Measurements from ENCODE around the gene LRRC8E.

Gene LRRC8E

GRCh38 chr19:7869453-7869909 is 18.8 kb upstream of the LRRC8E start:
- Histone ChIP-seq H3K4ac (ENCODE audit: low read depth, low read length) (no peak overlapping the region), H4K5ac (ENCODE audit: low read length) (no peak overlapping the region), H3K18ac (ENCODE audit: low read length) (no peak overlapping the region), H4K8ac (ENCODE audit: low read depth, low read length) (no peak overlapping the region), H3K56ac (ENCODE audit: low read length) (peak overlapping the region; percentile 49), H3K36me3 (ENCODE audit: control insufficient read depth, insufficient read depth, low read length) (no peaks in the 10 kb centered on the region), H3K27ac (ENCODE audit: low read depth, low read length) (no peak overlapping the region), H2BK15ac (replicated peaks; ENCODE audit: low read depth) (no peak overlapping the region), H2AK5ac (ENCODE audit: low read length) (no peak overlapping the region), H3K4me2 (ENCODE audit: low read length) (peak overlapping the region; percentile 52), H3K23ac (ENCODE audit: low read length) (no peak overlapping the region), H2BK120ac (ENCODE audit: low read depth, low read length) (no peak overlapping the region), H3K79me2 (ENCODE audit: control insufficient read depth, insufficient read depth, low read length) (no peaks in the 10 kb centered on the region), H3K79me1 (ENCODE audit: low read length) (no peaks in the 10 kb centered on the region), H3K4me3 (ENCODE audit: low read length) (no peak overlapping the region), H2BK5ac (ENCODE audit: low read length) (no peak overlapping the region), H3K4me1 (ENCODE audit: control insufficient read depth, low read depth, low read length) (no peaks in the 10 kb centered on the region), H3K9ac (ENCODE audit: low read length) (no peak overlapping the region), H3K27me3 (ENCODE audit: insufficient read depth, low read length, poor library complexity) (peaks cover 11% of the 10 kb centered on the region)
- peak; percentile 70 for DNase-seq
- no CpG with 5 or more reads among the region's 47 CpGs for WGBS (ENCODE audit: extremely low coverage, insufficient coverage, low lambda C conversion rate)

DNA sequence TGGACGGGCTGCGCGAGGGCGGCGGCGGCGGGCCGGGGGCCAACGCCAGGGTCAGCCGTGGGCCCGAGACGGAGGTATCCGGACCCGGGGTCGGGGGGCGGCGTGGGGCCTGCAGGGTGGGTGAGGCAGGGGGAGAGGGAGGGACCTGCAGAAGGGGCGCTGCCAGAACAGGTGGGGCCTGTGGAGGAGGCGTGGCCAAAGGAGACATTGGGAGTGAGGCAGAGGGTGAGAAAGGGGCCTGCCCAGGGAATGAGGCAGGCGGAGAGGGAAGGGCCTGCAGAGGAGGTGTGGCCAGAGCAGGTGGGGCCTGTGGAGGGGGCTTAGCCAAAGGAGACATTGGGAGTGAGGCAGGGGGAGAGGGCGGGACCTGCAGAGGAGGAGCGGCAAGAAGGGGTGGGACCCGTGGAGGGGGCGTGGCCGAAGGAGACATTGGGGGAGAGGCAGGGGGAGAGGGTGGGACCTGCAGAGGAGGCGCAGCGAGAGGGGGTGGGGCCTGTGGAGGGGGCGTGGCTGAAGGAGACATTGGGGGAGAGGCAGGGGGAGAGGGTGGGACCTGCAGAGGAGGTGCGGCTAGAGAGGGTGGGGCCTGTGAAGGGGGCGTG is 18.3 kb upstream of the LRRC8E start:
- no peaks in the 10 kb centered on the region for H3K79me1 ChIP-seq (ENCODE audit: low read length)
- H3K18ac ChIP-seq (ENCODE audit: low read length) = no peak overlapping the region
- WGBS (ENCODE audit: extremely low coverage, insufficient coverage, low lambda C conversion rate) = no CpG with 5 or more reads among the region's 30 CpGs
- H3K4me3 ChIP-seq (ENCODE audit: low read length) = no peak overlapping the region
- no peak overlapping the region for H3K23ac ChIP-seq (ENCODE audit: low read length)
- peak overlapping the region; percentile 52 for H3K4me2 ChIP-seq (ENCODE audit: low read length)
- H3K79me2 ChIP-seq (ENCODE audit: control insufficient read depth, insufficient read depth, low read length) = no peaks in the 10 kb centered on the region
- H3K27me3 ChIP-seq (ENCODE audit: insufficient read depth, low read length, poor library complexity) = peaks cover 9% of the 10 kb centered on the region
- no peak overlapping the region for H3K4ac ChIP-seq (ENCODE audit: low read depth, low read length)
- H4K8ac ChIP-seq (ENCODE audit: low read depth, low read length) = no peak overlapping the region
- H2AK5ac ChIP-seq (ENCODE audit: low read length) = no peak overlapping the region
- peak; percentile 82 for DNase-seq
- H3K27ac ChIP-seq (ENCODE audit: low read depth, low read length) = no peak overlapping the region
- no peak overlapping the region for H2BK120ac ChIP-seq (ENCODE audit: low read depth, low read length)
- no peaks in the 10 kb centered on the region for H3K4me1 ChIP-seq (ENCODE audit: control insufficient read depth, low read depth, low read length)
- no peak overlapping the region for H4K5ac ChIP-seq (ENCODE audit: low read length)
- no peak overlapping the region for H3K56ac ChIP-seq (ENCODE audit: low read length)
- H2BK5ac ChIP-seq (ENCODE audit: low read length) = no peak overlapping the region
- no peaks in the 10 kb centered on the region for H3K36me3 ChIP-seq (ENCODE audit: control insufficient read depth, insufficient read depth, low read length)
- H3K9ac ChIP-seq (ENCODE audit: low read length) = no peak overlapping the region
- H2BK15ac ChIP-seq (replicated peaks; ENCODE audit: low read depth) = no peak overlapping the region

DNA sequence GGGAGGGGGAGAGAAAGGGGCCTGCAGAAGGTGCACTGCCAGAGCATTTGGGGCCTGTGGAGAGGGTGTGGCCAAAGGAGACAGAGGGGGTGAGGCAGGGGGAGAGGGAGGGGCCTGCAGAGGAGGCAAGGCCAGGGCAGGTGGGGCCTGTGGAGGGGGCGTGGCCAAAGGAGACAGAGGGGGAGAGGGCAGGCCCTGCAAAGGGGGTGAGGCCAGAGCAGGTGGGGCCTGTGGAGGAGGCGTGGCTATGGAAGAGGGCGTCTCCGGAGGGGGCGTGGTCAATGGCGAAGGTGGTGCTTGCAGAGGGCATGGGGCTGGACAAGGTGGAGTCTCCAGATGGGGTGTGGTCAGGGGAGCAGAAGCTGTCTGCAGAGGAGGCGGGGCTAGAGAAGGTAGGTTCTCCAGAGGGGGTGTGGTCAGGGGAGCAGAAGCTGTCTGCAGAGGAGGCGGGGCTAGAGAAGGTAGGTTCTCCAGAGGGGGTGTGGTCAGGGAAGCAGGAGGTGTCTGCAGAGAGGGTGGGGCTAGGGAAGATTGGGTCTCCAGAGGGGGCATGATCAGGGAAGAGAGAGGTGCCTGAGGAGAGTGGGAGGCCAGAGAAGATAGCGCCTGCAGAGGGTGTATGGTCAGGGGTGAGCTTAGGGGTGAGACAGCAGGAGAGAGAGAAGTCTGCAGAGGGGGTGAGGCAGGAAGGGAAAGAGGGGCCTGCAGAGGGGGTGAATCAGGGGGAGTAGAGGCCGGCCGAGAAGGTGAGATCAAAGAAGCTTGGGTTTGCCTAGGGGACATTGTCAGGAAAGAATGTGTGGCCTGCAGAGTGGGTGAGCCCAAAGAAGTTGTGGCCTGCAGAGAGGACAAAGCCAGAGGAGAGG is 17.5 kb upstream of the LRRC8E start:
- Histone ChIP-seq H3K4ac (ENCODE audit: low read depth, low read length) (no peak overlapping the region), H3K4me2 (ENCODE audit: low read length) (no peak overlapping the region), H4K8ac (ENCODE audit: low read depth, low read length) (no peak overlapping the region), H3K27ac (ENCODE audit: low read depth, low read length) (no peak overlapping the region), H3K79me2 (ENCODE audit: control insufficient read depth, insufficient read depth, low read length) (no peaks in the 10 kb centered on the region), H3K27me3 (ENCODE audit: insufficient read depth, low read length, poor library complexity) (peaks cover 9% of the 10 kb centered on the region), H2BK15ac (replicated peaks; ENCODE audit: low read depth) (no peak overlapping the region), H3K79me1 (ENCODE audit: low read length) (no peaks in the 10 kb centered on the region), H3K4me3 (ENCODE audit: low read length) (no peak overlapping the region), H3K23ac (ENCODE audit: low read length) (no peak overlapping the region), H3K4me1 (ENCODE audit: control insufficient read depth, low read depth, low read length) (no peaks in the 10 kb centered on the region), H2BK5ac (ENCODE audit: low read length) (no peak overlapping the region), H3K56ac (ENCODE audit: low read length) (no peak overlapping the region), H3K18ac (ENCODE audit: low read length) (no peak overlapping the region), H3K9ac (ENCODE audit: low read length) (no peak overlapping the region), H2AK5ac (ENCODE audit: low read length) (no peak overlapping the region), H3K36me3 (ENCODE audit: control insufficient read depth, insufficient read depth, low read length) (no peaks in the 10 kb centered on the region), H4K5ac (ENCODE audit: low read length) (no peak overlapping the region), H2BK120ac (ENCODE audit: low read depth, low read length) (no peak overlapping the region)
- peak; percentile 81 for DNase-seq
- no CpG with 5 or more reads among the region's 11 CpGs for WGBS (ENCODE audit: extremely low coverage, insufficient coverage, low lambda C conversion rate)

DNA sequence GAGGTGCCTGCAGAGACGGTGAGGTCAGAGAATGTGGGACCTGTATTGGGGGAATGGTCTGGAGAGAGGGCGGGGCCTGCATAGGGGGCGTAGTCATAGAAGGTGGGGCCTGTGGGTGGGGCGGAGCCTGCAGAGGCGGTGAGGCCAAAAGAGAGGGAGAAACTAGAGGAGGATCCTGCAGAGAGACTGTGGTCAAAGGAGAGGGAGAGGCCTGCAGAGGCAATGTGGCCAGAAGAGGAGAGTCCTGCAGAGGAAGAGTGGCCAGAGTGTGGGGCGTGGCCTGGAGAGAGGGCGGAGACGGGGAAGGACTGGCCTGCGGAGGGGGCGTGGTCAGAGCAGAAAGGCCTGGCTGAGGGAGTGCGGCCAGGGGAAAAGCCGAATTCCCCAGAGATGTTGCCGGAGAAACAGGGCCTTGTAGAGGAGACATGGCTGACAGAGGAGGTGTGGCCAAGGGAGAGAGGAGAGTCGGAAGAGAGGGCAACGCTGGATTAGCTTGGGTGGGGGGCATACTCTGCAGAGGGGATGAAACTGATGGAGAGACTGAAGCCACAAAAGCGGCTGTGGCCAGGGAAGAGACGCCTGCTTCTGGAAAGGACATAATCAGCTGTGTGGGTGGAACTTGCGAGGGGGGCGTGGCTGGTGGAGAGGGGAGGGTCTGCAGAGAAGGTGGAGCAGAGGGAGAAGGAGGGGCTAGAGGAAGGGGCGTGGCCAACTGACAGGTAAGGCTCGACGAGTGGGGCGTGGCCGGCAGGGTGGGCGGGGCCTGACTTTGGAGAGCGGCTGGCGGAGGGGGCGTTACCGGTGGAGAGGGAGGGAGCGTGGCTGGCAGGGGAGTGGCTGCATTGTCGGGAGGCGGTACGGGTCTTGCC is 16.6 kb upstream of the LRRC8E start:
- peak; percentile 97 for DNase-seq
- no peak overlapping the region for H3K27ac ChIP-seq (ENCODE audit: low read depth, low read length)
- H2BK15ac ChIP-seq (replicated peaks; ENCODE audit: low read depth) = no peak overlapping the region
- H3K56ac ChIP-seq (ENCODE audit: low read length) = peak overlapping the region; percentile 62
- H3K4me1 ChIP-seq (ENCODE audit: control insufficient read depth, low read depth, low read length) = no peaks in the 10 kb centered on the region
- WGBS (ENCODE audit: extremely low coverage, insufficient coverage, low lambda C conversion rate) = no CpG with 5 or more reads among the region's 33 CpGs
- no peak overlapping the region for H2BK120ac ChIP-seq (ENCODE audit: low read depth, low read length)
- H4K8ac ChIP-seq (ENCODE audit: low read depth, low read length) = no peak overlapping the region
- peak overlapping the region; percentile 33 for H3K4me2 ChIP-seq (ENCODE audit: low read length)
- no peak overlapping the region for H3K18ac ChIP-seq (ENCODE audit: low read length)
- no peak overlapping the region for H3K4me3 ChIP-seq (ENCODE audit: low read length)
- no peak overlapping the region for H3K9ac ChIP-seq (ENCODE audit: low read length)
- no peaks in the 10 kb centered on the region for H3K36me3 ChIP-seq (ENCODE audit: control insufficient read depth, insufficient read depth, low read length)
- no peak overlapping the region for H2BK5ac ChIP-seq (ENCODE audit: low read length)
- H4K5ac ChIP-seq (ENCODE audit: low read length) = no peak overlapping the region
- peaks cover 9% of the 10 kb centered on the region for H3K27me3 ChIP-seq (ENCODE audit: insufficient read depth, low read length, poor library complexity)
- no peaks in the 10 kb centered on the region for H3K79me1 ChIP-seq (ENCODE audit: low read length)
- H2AK5ac ChIP-seq (ENCODE audit: low read length) = no peak overlapping the region
- H3K23ac ChIP-seq (ENCODE audit: low read length) = no peak overlapping the region
- H3K4ac ChIP-seq (ENCODE audit: low read depth, low read length) = no peak overlapping the region
- H3K79me2 ChIP-seq (ENCODE audit: control insufficient read depth, insufficient read depth, low read length) = no peaks in the 10 kb centered on the region

DNA sequence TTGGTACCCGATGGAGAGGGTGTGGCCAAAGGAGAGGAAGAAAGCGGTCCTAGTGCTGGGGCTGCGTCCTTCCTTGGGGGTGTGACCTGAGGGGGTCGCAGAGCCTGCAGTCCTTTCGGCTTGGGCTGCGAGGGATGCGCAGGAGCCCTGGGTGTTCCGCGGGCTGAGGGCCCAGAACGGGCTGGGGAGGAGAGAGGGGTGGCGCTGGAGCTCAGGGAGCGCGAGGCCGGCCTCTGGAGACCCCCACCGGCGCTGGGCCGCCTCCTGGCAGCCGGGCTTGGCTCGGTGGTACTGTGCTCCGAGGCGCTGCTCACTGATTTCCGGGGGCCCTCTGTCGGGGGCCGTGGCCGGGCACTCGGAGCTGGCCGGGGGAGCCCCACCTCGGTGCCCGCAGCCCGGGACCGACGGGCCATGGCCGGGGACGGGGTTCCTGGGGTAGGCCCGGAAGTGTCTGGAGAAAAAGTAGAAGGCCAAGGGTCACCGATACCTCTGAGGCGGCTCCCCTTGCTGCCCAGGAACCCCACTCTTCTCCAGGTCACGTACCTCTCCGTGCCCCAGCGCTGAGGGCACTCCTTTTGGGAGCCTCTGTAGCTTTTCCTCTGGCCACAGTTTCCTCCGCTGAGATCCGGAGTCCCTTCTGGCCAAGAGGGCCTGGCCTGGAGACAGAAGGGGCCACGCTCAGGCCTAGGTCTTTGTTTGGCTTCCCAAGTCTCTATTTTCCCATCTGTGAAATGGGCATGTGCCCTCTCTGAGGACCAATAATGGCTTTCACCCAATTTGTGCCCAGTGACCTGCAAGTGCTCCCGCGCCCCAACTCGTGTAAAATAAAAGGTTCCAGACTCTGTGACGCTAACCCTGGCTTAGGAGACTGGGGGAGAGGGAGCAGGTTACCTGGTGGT is 15.8 kb upstream of the LRRC8E start:
- H3K4me1 ChIP-seq (ENCODE audit: control insufficient read depth, low read depth, low read length) = no peaks in the 10 kb centered on the region

More for the DNA sequence above, 15.8 kb upstream of the LRRC8E start:
- H3K79me1 ChIP-seq (ENCODE audit: low read length) = no peaks in the 10 kb centered on the region
- no peak overlapping the region for H4K8ac ChIP-seq (ENCODE audit: low read depth, low read length)
- no peak overlapping the region for H2BK120ac ChIP-seq (ENCODE audit: low read depth, low read length)
- H4K5ac ChIP-seq (ENCODE audit: low read length) = no peak overlapping the region
- H3K9ac ChIP-seq (ENCODE audit: low read length) = no peak overlapping the region
- no peaks in the 10 kb centered on the region for H3K36me3 ChIP-seq (ENCODE audit: control insufficient read depth, insufficient read depth, low read length)
- no peak overlapping the region for H3K4ac ChIP-seq (ENCODE audit: low read depth, low read length)
- no CpG with 5 or more reads among the region's 47 CpGs for WGBS (ENCODE audit: extremely low coverage, insufficient coverage, low lambda C conversion rate)
- H2AK5ac ChIP-seq (ENCODE audit: low read length) = no peak overlapping the region
- no peak for DNase-seq
- no peak overlapping the region for H2BK15ac ChIP-seq (replicated peaks; ENCODE audit: low read depth)
- H3K27me3 ChIP-seq (ENCODE audit: insufficient read depth, low read length, poor library complexity) = peaks cover 7% of the 10 kb centered on the region
- no peak overlapping the region for H3K56ac ChIP-seq (ENCODE audit: low read length)
- H3K79me2 ChIP-seq (ENCODE audit: control insufficient read depth, insufficient read depth, low read length) = no peaks in the 10 kb centered on the region
- no peak overlapping the region for H2BK5ac ChIP-seq (ENCODE audit: low read length)
- no peak overlapping the region for H3K18ac ChIP-seq (ENCODE audit: low read length)
- H3K4me3 ChIP-seq (ENCODE audit: low read length) = no peak overlapping the region
- no peak overlapping the region for H3K23ac ChIP-seq (ENCODE audit: low read length)
- no peak overlapping the region for H3K27ac ChIP-seq (ENCODE audit: low read depth, low read length)
- peak overlapping the region; percentile 25 for H3K4me2 ChIP-seq (ENCODE audit: low read length)
